Endothelial cell of umbilical vein (primary cell): ENCODE results near the gene OR1F1. TPM values are rescaled to one million over a fixed set of nuclear protein-coding genes. Genes with fewer than 3 reads are reported as not detected.
"Not testable (repeated sequence)": the region's sequence is repeated elsewhere in the genome, so short reads cannot be mapped to it uniquely, and the experiment has no call there.

Source experiments
- BruUV-seq: library from RNA; stranded (reverse); fragments of 400-500 nt; replicated peaks from 2 replicates; lab custom pipeline; 2021; lab: Mats Ljungman, UMichigan
- CTCF ChIA-PET: fragments of 300-600, 350-600 bp; sonication (Branson Sonifier 250); formaldehyde crosslinking; loops from one replicate; lab custom pipeline; 2021; ENCODE audit warnings: antibody characterized with exemption, inconsistent platforms; lab: Charles Lee
- POLR2A ChIA-PET: fragments of 300-600, 350-600 bp; sonication (Branson Sonifier 250); formaldehyde crosslinking; loops from one replicate; lab custom pipeline; 2021; ENCODE audit warnings: antibody characterized with exemption, inconsistent platforms; lab: Charles Lee
- DNase-seq: peaks from one replicate; pipeline ENCODE4 v3.0.0-alpha.2; 2011; ENCODE audit warnings: low read depth, low spot score
- FAIRE-seq: peaks from 2 replicates; lab custom pipeline; 2011; peaks lifted over from hg19 to GRCh38; lab: Jason Lieb, UNC
- H2AFZ ChIP-seq: 2 replicates; pipeline ENCODE4 v1.6.0; 2012; ENCODE audit warnings: low read depth, low read length, control low read depth, inconsistent platforms
- H3K27ac ChIP-seq: 2 replicates; pipeline ENCODE4 v1.5.1; 2011; ENCODE audit warnings: low read depth, mild to moderate bottlenecking, control low read depth, low read length, moderate library complexity; ENCODE audit not compliant: insufficient read depth
- H3K27me3 ChIP-seq, 2 experiments: 2 replicates each; pipeline versions ENCODE4 v1.6.0 to v1.6.1; 2011; ENCODE audit warnings: low read length in 2 of 2, mixed read lengths in 1 of 2; ENCODE audit not compliant: control insufficient read depth in 2 of 2, insufficient read depth in 2 of 2
- H3K36me3 ChIP-seq, 2 experiments: 2 replicates in 1 of 2; 3 replicates in 1 of 2; pipeline ENCODE4 v1.5.1; 2011; ENCODE audit warnings: low read length in 2 of 2, mild to moderate bottlenecking in 1 of 2, moderate library complexity in 1 of 2; ENCODE audit not compliant: control insufficient read depth in 2 of 2, insufficient read depth in 2 of 2; ENCODE audit errors: extremely low read depth in 1 of 2
- H3K4me1 ChIP-seq: 3 replicates; pipeline ENCODE4 v1.5.1; 2011; ENCODE audit warnings: mild to moderate bottlenecking, low read length; ENCODE audit not compliant: control insufficient read depth, insufficient read depth; ENCODE audit errors: extremely low read depth
- H3K4me2 ChIP-seq: 2 replicates; pipeline ENCODE4 v1.6.1; 2011; ENCODE audit warnings: low read length, control low read depth, mixed read lengths; ENCODE audit not compliant: insufficient read depth
- H3K4me3 ChIP-seq, 3 experiments: fragments of 200-600 bp in 1 of 3; sonication (generic), shearing (Covaris generic) in 1 of 3; replicated peaks in 1 of 3; 2 replicates each; pipeline ENCODE4 v1.5.1; 2011 to 2016; ENCODE audit warnings: control low read depth in 3 of 3, low read length in 3 of 3, mild to moderate bottlenecking in 2 of 3, inconsistent platforms in 1 of 3, low read depth in 1 of 3, moderate library complexity in 1 of 3; ENCODE audit not compliant: insufficient read depth in 1 of 3
- H3K79me2 ChIP-seq: 2 replicates; pipeline ENCODE4 v1.6.0; 2012; ENCODE audit warnings: low read length, inconsistent platforms; ENCODE audit not compliant: control insufficient read depth, insufficient read depth
- H3K9ac ChIP-seq: replicated peaks from 2 replicates; pipeline ENCODE3; 2011; ENCODE audit warnings: low read length, control low read depth; ENCODE audit not compliant: insufficient read depth; ENCODE audit errors: extremely low read depth
- H3K9me1 ChIP-seq: replicated peaks from 3 replicates; pipeline ENCODE4 v1.6.0; 2011; ENCODE audit warnings: mild to moderate bottlenecking, low read length; ENCODE audit not compliant: control insufficient read depth, insufficient read depth; ENCODE audit errors: extremely low read depth
- H3K9me3 ChIP-seq: replicated peaks from 2 replicates; pipeline ENCODE4 v1.5.1; 2012; ENCODE audit warnings: low read length, inconsistent platforms; ENCODE audit not compliant: control insufficient read depth, insufficient read depth
- H4K20me1 ChIP-seq: replicated peaks from 2 replicates; pipeline ENCODE3; 2011; ENCODE audit warnings: mild to moderate bottlenecking, low read length; ENCODE audit not compliant: control insufficient read depth, insufficient read depth; ENCODE audit errors: extremely low read depth
- CTCF ChIP-seq, 2 donors: IDR thresholded peaks; 1 replicate in 1 of 2; 2 replicates in 1 of 2; pipeline ENCODE4 v1.5.1; 2011; ENCODE audit warnings: low read length in 2 of 2, mild to moderate bottlenecking in 2 of 2, moderate library complexity in 2 of 2, control low read depth in 1 of 2, inconsistent platforms in 1 of 2, low read depth in 1 of 2; ENCODE audit not compliant: insufficient read depth in 1 of 2; ENCODE audit errors: extremely low read depth in 1 of 2
- EZH2 ChIP-seq: IDR thresholded peaks from 2 replicates; pipeline ENCODE4 v1.6.1; 2012; ENCODE audit warnings: borderline replicate concordance, low read depth, mild to moderate bottlenecking, moderate library complexity, low read length, inconsistent platforms; ENCODE audit not compliant: severe bottlenecking
- FOS ChIP-seq: IDR thresholded peaks from 2 replicates; pipeline ENCODE4 v1.6.1; 2011; ENCODE audit warnings: mild to moderate bottlenecking, low read length, moderate library complexity, borderline replicate concordance; ENCODE audit not compliant: insufficient read depth
- GATA2 ChIP-seq: IDR thresholded peaks from 2 replicates; pipeline ENCODE4 v1.7.0; 2011; ENCODE audit warnings: low read depth, mild to moderate bottlenecking, moderate library complexity, mixed read lengths, low read length; ENCODE audit not compliant: insufficient read length, insufficient read depth
- JUN ChIP-seq: IDR thresholded peaks from 2 replicates; pipeline ENCODE4 v1.6.1; 2011; ENCODE audit warnings: borderline replicate concordance, low read depth; ENCODE audit not compliant: insufficient read length, insufficient read depth
- MAX ChIP-seq: IDR thresholded peaks from 2 replicates; pipeline ENCODE4 v1.6.1; 2011; ENCODE audit not compliant: insufficient read depth, insufficient read length
- MYC ChIP-seq: IDR thresholded peaks from one replicate; pipeline ENCODE4 v1.6.1; 2011; ENCODE audit warnings: mild to moderate bottlenecking, low read depth, low read length
- POLR2A ChIP-seq: IDR thresholded peaks from 2 replicates; pipeline ENCODE4 v1.6.1; 2012; ENCODE audit warnings: low read depth, mild to moderate bottlenecking, control low read depth, low read length
- POLR2AphosphoS5 ChIP-seq: IDR thresholded peaks from 2 replicates; pipeline ENCODE4 v1.6.1; 2012; ENCODE audit warnings: low read depth, mild to moderate bottlenecking, control low read depth, low read length, moderate library complexity; ENCODE audit not compliant: insufficient read depth
- dilution Hi-C: fragments of 300-500 bp; cut with MboI; formaldehyde crosslinking; loops from one replicate; pipeline ENCODE4 v1.15.0; 2019; ENCODE audit warnings: low sequenced_read_pairs; ENCODE audit not compliant: extremely low pct_ligation_motif_present
- intact Hi-C: fragments of 100-400 bp; cut with micrococcal nuclease; formaldehyde crosslinking; loops from one replicate; pipeline ENCODE4 v1.10.0; 2022
- polyA plus RNA-seq, 4 experiments: library from polyadenylated mRNA; depleted of rRNA in 3 of 4; stranded (reverse) in 3 of 4; unstranded in 1 of 4; fragments of >200 nt; gene quantifications; 2 replicates each; pipeline versions ENCODE4 v1.2.1 to v1.2.3, GENCODE V29; 2011 to 2012; ENCODE audit warnings: missing spikeins in 1 of 4
- total RNA-seq: library from RNA; stranded (reverse); gene quantifications from 2 replicates; pipeline ENCODE4 v1.2.3, GENCODE V29; 2021

The OR1F1 gene
- total and polyA plus RNA-seq, 2 donors (not counting 3 experiments of a cell fraction or from before 2014, with no cell fraction given): 0.17 TPM; not detected in 1

GRCh38 chr16:3166505-3166886 lies 21.5 kb upstream of the OR1F1 start:
- intact Hi-C loops (loop anchor here (1.0 to 2.0 kb wide), 3 partner anchors 14 to 72 kb away; partner anchors contain the start of gene ZNF213), dilution Hi-C loops (no loop called here)
- Histone ChIP-seq H3K36me3 (no peaks in the 10 kb centered on the region), H3K4me1 (peaks cover 8% of the 10 kb centered on the region), H3K9me3 (no peaks in the 10 kb centered on the region), H3K27me3 (peaks cover 27 to 28% of the 10 kb centered on the region in 2 experiments), H3K9me1 (no peaks in the 10 kb centered on the region), H3K79me2 (no peaks in the 10 kb centered on the region), H4K20me1 (no peaks in the 10 kb centered on the region), H3K9ac (no peak overlapping the region), H2AFZ (no peak overlapping the region), H3K4me3 (no peak overlapping the region), H3K27ac (no peak overlapping the region), H3K4me2 (no peak overlapping the region)
- FAIRE-seq (no peak), DNase-seq (no peak)
- TF ChIP-seq CTCF (IDR thresholded peaks at IDR 0.05; ENCODE audit: extremely low read depth in 1 of 2, insufficient read depth in 1 of 2, low read depth in 1 of 2, low read length in 2 of 2) (no peak), JUN (no peak), FOS (no peak), GATA2 (no peak), POLR2A (no peak), POLR2AphosphoS5 (no peak), MAX (no peak), EZH2 (no peak), MYC (no peak)
- POLR2A ChIA-PET: interaction anchor here (1.2 kb wide), 1 partner anchor 31 kb away, joined by 3 read pairs; the partner anchor contains the start of gene ZNF213
- CTCF ChIA-PET: interaction anchor here (0.6 to 1.4 kb wide), 15 partner anchors 9 to 134 kb away, joined by 3 to 17 read pairs (median 4); partner anchors contain the start of gene ZNF213
- BruUV-seq: no TSS peak

GRCh38 chr16:3168729-3169128 lies 19.3 kb upstream of the OR1F1 start:
- H3K36me3 ChIP-seq, H2AFZ ChIP-seq, BruUV-seq, H3K9me3 ChIP-seq, H3K9ac ChIP-seq, intact Hi-C loops, H3K4me3 ChIP-seq, H4K20me1 ChIP-seq, H3K79me2 ChIP-seq, POLR2A ChIA-PET, H3K27ac ChIP-seq, dilution Hi-C loops, DNase-seq, H3K9me1 ChIP-seq, FAIRE-seq, H3K4me2 ChIP-seq: not testable (repeated sequence)
- Histone ChIP-seq H3K4me1 (peaks cover 14% of the 10 kb centered on the region), H3K27me3 (peaks cover 31 to 37% of the 10 kb centered on the region in 2 experiments)
- CTCF ChIA-PET: interaction anchor here (0.9 to 2.4 kb wide), 7 partner anchors 14 to 137 kb away, joined by 3 to 14 read pairs (median 7); no protein-coding TSS in a partner anchor
